HG03097 (cell line): ENCODE results near the gene ACADS.

Experiments used
- ATAC-seq: cut with Tn5 transposase; IDR thresholded peaks from one replicate; pipeline ENCODE4 v1.9.1; 2021; ENCODE audit not compliant: unreplicated experiment, low FRiP score

Gene ACADS

GRCh38 chr12:120784804-120785203, 59.2 kb downstream of the ACADS start:
- ATAC-seq: no peak

GRCh38 chr12:120787889-120788288, 62.3 kb downstream of the ACADS start:
- ATAC-seq: no peak
